Dendritic cell treated with granulocyte-macrophage colony-stimulating factor and Interleukin-4, amounts not matched to agents 40 ng/mL and 50 ng/mL, for 4 days (primary cell): ENCODE results near the gene IRF4.

Source experiments
- H3K27ac Mint-ChIP-seq: one replicate; pipeline ENCODE4 v1.8.0; 2022; ENCODE audit warnings: mild to moderate bottlenecking, mixed read lengths
- H3K27me3 Mint-ChIP-seq: one replicate; pipeline ENCODE4 v1.8.0; 2022; ENCODE audit warnings: mild to moderate bottlenecking, mixed read lengths
- H3K36me3 Mint-ChIP-seq: one replicate; pipeline ENCODE4 v1.8.0; 2022; ENCODE audit warnings: low read depth, mixed read lengths
- H3K4me1 Mint-ChIP-seq: one replicate; pipeline ENCODE4 v1.8.0; 2022; ENCODE audit warnings: low read depth, mixed read lengths
- H3K4me3 Mint-ChIP-seq: one replicate; pipeline ENCODE4 v1.8.0; 2022; ENCODE audit warnings: mild to moderate bottlenecking, moderate library complexity, mixed read lengths
- H3K9me3 Mint-ChIP-seq: one replicate; pipeline ENCODE4 v1.8.0; 2022; ENCODE audit warnings: mixed read lengths
- intact Hi-C: fragments of 100-400 bp; cut with micrococcal nuclease; formaldehyde crosslinking; loops from one replicate; pipeline ENCODE4 v1.15.0; 2022

Gene IRF4

DNA sequence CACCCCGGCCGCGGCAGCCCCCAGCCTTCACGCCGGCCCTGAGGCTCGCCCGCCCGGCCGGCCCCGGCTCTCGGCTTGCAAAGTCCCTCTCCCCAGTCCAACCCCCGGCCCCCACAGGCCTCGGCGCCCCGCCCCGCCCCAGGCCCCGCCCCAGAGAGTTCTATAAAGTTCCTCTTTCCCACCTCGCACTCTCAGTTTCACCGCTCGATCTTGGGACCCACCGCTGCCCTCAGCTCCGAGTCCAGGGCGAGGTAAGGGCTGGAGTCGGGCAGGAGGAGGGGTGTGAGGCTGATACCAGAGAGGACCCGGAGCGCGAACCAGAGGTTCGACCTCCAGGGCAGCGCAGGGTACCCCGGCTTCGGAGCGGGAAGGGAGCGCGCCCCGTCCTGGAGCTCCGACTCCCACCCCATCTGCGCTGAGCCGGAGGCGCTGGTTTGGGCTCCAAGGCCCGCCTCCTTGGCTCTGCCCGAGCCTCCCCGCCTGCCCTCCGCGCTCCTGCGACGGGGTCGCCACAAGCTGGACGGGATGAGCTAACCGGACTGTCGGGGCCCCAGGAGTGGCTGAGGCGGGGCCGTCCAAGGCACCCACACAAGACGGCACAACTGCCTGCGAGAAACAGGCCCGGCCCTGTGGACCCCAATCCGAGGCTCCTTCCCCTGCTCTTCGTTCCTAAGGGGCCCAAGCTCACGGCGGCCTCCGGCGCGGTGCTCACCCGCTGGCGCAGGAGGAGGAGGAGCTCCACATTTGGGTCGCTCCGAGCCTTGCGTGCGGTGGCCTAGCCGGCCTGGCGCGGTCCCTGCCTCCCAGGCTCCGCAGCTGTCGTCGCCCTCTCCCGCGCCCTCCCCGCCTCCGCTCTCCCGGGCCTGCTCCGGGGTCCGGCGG is at the start of gene IRF4:
IRF4 (plus strand) TSS at position 194 of the 882 bp plus-strand sequence. CDS start 1,401 bp downstream, outside the sequence.
- H3K4me3 Mint-ChIP-seq, result peak within 1 kb of the TSS; percentile 93
- peaks cover 52% of the 10 kb centered on the region for H3K4me1 Mint-ChIP-seq
- intact Hi-C loops, result loop anchor here (2.0 to 5.0 kb wide), 5 partner anchors 17 to 204 kb away; partner anchors contain the start of gene DUSP22
- peaks cover 48% of the 10 kb centered on the region for H3K27me3 Mint-ChIP-seq
- no peaks in the 10 kb centered on the region for H3K9me3 Mint-ChIP-seq
- peak within 1 kb of the TSS; percentile 83 for H3K27ac Mint-ChIP-seq
- H3K36me3 Mint-ChIP-seq, result peaks cover 55% of the 10 kb centered on the region

DNA sequence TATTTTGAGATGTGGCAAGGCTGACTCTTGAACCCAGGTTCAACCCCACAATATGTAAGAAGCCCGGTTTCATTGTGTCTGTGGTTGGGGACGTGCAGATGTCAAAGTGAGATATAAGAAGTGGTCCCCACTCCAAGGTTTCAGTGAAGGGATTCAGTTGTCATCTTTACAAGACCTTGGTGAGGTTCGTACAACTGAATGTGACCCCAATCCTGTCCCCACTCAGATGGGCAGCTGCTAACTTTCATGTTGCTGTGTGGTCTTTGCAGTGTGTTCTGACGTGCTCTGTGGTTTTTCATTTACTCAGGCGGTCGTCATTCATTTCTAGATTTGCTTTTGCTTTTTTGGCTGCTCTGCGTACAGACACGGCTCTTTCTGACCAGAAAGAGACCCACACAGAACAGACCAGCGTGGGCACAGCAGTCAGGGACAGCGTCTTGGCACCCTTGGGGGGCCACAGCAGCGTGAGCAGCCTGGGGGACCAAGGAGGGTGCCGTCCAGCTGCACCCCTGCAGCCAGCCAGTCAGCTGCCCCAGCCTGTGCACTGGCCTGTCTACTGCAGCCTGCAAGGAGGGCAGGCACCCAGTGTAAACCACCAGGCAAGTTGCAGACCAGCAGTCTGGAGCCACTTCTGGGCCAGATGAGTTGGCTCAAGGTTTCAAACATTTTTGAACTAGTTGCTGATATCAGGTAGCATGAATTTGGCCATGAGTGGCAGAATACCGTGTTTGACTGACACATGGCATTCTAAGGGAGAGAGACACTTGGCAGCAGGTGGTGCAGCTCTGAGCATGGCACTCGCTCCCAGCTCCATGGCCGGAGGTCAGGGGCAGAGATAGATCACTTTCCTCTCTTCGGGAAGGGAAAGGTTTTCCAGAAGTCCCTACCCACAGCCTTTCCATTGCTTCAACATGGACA is 49.4 kb upstream of the IRF4 start:
- Mint-ChIP-seq H3K27me3 (no peaks in the 10 kb centered on the region), H3K4me1 (peaks cover 90% of the 10 kb centered on the region), H3K4me3 (peak overlapping the region; percentile 4), H3K27ac (peak overlapping the region; percentile 97), H3K36me3 (peaks cover 67% of the 10 kb centered on the region), H3K9me3 (no peaks in the 10 kb centered on the region)
- intact Hi-C loops, result loop anchor here (1.0 to 2.0 kb wide), 2 partner anchors 17 to 50 kb away; partner anchors contain the start of gene DUSP22

DNA sequence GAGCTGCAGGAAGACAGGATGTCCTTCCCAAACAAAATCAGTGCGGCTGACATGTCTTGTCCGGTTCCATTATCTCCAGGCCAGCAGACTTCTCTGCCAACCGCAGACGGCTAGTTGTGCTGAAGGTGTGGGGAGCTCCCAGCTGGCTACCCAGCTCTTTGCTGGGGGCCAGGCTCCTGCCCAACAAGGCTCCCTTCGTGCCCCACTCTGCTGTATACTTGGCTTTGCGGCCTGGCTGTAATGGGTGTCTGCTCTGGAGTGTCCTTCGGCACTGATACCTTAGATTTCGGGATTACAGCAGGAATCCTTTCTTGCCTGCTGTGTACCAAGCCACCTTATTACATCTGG is 48.7 kb upstream of the IRF4 start:
- Mint-ChIP-seq H3K9me3 (no peaks in the 10 kb centered on the region), H3K36me3 (peaks cover 73% of the 10 kb centered on the region), H3K4me1 (peaks cover 84% of the 10 kb centered on the region), H3K27me3 (no peaks in the 10 kb centered on the region), H3K4me3 (no peak overlapping the region), H3K27ac (peak overlapping the region; percentile 97)
- intact Hi-C loops, result no loop called here

DNA sequence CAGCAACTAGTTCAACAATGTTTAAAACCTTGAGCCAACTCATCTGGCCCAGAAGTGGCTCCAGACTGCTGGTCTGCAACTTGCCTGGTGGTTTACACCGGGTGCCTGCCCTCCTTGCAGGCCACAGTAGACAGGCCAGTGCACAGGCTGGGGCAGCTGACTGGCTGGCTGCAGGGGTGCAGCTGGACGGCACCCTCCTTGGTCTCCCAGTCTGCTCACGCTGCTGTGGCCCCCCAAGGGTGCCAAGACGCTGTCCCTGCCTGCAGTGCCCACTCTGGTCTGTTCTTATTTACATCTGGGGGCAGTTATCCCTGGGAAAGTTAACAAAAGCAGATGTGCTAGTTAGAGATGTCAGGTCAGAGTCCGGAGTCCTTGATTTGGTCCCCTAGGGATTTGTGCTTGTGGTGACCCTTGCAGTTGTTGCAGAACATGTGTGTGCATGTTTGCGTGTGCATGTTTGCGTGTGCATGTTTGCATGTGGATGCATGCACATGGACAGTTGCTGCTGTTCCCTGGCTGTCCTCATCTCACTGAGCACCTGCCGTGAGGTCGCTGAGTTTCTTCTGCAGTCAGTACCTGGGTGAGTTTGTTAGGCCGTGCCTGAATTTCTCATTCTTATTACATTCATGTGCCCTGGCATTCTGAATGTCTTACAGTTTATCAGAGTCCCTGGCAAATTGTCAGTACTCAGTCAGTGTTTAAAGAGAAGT is 48.2 kb upstream of the IRF4 start:
- no peaks in the 10 kb centered on the region for H3K9me3 Mint-ChIP-seq
- intact Hi-C loops, result no loop called here
- H3K4me3 Mint-ChIP-seq, result no peak overlapping the region
- no peaks in the 10 kb centered on the region for H3K27me3 Mint-ChIP-seq
- H3K36me3 Mint-ChIP-seq, result peaks cover 79% of the 10 kb centered on the region
- H3K27ac Mint-ChIP-seq, result peak overlapping the region; percentile 30
- peaks cover 79% of the 10 kb centered on the region for H3K4me1 Mint-ChIP-seq

DNA sequence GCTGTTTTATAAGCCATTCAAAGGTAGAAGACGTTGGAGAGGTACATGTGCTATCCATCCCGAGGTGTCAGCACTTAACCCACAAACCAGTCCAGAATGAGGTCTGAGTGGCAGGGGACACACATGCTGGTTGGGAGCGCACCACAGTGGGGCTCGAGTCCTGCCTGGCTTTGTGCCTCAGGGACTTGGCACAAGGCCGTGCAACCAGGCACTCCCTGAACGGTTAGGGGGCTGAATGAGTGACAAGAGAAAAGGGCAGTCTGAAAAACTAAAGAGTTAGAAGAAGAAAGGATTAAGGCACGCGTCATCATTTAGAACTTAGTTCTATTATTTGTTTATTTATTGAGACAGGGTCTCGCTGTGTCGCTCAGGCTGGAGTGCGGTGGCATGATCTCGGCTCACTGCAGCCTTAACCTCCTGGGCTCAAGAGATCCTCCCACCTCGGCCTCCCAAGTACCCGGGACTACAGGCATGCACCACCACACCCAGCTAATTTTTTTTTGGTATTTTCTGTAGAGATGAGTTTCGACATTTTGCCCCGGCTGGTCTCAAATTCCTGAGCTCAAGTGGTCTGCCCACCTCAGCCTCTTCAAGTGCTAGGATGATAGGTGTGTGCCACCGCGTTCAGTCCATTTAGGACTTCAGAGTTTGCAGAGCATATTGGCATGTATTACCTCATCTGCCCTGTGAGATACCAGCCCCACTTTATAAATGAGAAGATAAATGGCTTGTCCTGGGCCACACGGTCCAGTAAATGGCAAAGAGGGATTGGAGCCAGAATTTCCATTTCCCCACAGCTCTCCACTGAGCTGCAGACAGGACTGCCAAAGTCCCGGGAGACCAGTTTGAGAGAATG is 47.4 kb upstream of the IRF4 start:
- intact Hi-C loops, result no loop called here
- H3K36me3 Mint-ChIP-seq, result peaks cover 87% of the 10 kb centered on the region
- H3K4me3 Mint-ChIP-seq, result no peak overlapping the region
- no peaks in the 10 kb centered on the region for H3K27me3 Mint-ChIP-seq
- H3K4me1 Mint-ChIP-seq, result peaks cover 79% of the 10 kb centered on the region
- H3K9me3 Mint-ChIP-seq, result no peaks in the 10 kb centered on the region
- H3K27ac Mint-ChIP-seq, result peak overlapping the region; percentile 30

DNA sequence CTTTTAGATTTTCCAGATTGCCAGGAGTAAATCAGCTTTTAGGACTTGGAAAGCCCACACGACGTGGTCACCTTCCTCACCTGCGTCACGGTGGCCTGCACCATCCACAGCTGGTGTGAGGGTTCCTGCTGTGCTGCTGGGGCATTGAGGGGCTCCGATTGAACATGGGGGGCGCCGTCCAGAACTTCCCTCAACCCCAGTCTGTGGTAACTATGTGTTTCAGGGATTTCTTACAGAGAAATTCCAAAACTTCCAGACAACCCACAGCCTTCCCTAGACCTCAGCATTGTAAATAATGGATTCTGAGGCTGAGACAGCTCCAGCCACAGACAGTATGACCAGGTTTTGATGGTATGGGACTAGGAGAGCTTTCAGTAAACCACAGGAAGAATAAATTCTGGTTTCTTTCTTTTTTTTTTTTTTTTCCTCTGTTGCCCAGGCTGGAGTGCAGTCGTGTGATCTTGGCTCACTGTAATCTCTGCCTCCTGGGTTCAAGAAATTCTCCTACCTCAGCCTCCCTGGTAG is 46.7 kb upstream of the IRF4 start:
- intact Hi-C loops, result no loop called here
- no peaks in the 10 kb centered on the region for H3K27me3 Mint-ChIP-seq
- H3K4me3 Mint-ChIP-seq, result no peak overlapping the region
- peaks cover 78% of the 10 kb centered on the region for H3K4me1 Mint-ChIP-seq
- H3K27ac Mint-ChIP-seq, result peak overlapping the region; percentile 30
- no peaks in the 10 kb centered on the region for H3K9me3 Mint-ChIP-seq
- peaks cover 89% of the 10 kb centered on the region for H3K36me3 Mint-ChIP-seq

DNA sequence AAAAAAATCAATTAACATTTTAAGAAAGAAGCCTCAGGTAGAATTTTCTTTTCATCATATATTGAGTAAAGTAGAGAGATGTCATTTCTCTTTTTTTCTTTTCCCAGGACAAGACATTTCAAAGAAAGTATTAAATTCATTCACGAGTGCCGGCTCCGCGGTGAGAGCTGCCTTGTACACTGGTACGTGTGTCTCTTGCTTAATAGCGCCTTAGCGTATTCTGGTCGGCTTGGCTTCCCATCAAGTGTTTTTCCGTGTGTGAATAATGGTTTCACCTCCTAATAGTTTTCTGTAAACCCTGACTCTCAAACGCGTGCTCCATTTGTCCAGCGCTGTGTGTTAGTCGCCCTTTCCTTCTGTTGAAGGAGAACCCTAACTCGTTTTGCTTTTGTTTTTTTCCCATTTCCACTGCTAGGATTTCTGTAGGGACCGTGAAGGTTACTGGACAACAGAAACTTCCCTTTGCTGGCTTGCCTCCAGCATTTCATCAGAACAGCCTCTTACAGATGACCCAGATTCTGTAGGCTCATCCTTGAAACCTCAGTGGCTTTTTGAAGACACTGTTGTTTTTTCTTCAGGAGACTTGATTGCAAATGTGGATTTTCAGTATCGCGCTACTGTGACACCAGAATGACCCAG is 45.7 kb upstream of the IRF4 start:
- Mint-ChIP-seq H3K27ac (no peak overlapping the region), H3K9me3 (no peaks in the 10 kb centered on the region), H3K4me3 (no peak overlapping the region), H3K36me3 (peaks cover 89% of the 10 kb centered on the region), H3K27me3 (no peaks in the 10 kb centered on the region), H3K4me1 (peaks cover 74% of the 10 kb centered on the region)
- intact Hi-C loops, result no loop called here

DNA sequence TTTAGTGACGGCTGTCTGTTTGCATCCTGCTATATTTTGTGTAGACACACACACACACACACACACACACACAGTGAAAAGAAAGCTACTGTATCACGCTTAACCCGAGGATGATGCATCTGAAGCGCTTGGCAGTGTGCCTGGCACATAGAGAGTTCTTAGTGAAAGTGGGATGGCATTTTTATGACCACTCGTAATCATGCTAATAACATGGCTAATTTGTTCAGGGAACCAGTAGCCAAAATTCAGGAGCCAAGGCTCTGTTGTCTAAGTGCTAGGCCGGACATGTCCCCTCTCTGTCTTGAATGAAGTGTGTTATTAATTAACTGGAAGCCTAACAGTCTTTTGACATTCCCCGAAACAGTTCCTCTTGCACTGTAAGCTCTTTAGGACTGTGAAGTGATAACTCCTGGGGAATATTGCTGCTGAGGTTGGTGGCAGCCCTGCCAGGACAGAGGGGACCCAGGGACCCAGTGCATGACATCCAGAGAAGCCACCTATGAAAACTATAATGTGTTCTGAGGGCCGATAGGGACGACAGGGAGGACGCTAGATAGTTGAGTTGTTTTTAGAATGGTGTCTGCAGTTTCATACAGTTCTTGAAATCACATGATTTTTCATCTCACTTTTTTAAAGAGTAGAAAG is 45.0 kb upstream of the IRF4 start:
- Mint-ChIP-seq H3K4me3 (no peak overlapping the region), H3K9me3 (no peaks in the 10 kb centered on the region), H3K36me3 (peaks cover 92% of the 10 kb centered on the region), H3K27ac (peak overlapping the region; percentile 4), H3K27me3 (no peaks in the 10 kb centered on the region), H3K4me1 (peaks cover 73% of the 10 kb centered on the region)
- intact Hi-C loops, result no loop called here

DNA sequence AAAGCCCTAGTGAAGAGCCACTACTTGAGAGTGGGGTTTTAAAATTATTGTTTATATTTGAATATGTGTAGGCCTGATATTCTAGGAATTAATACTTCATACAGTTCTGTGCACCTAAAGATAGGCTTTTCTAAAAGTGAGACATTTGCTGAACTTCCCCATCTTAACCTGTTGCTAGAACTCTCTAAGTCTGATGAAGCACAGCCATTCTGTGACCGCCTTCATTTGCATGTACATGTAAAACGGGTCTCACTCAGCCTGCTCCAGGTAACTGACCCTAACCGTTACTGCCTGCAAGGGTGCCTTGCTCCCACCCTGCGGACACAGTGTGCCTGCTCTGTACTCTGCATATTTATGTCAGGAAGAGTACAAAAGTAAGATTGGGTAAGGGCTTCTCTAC is 44.3 kb upstream of the IRF4 start:
- no peak overlapping the region for H3K4me3 Mint-ChIP-seq
- peaks cover 71% of the 10 kb centered on the region for H3K4me1 Mint-ChIP-seq
- no peaks in the 10 kb centered on the region for H3K27me3 Mint-ChIP-seq
- H3K27ac Mint-ChIP-seq, result no peak overlapping the region
- no peaks in the 10 kb centered on the region for H3K9me3 Mint-ChIP-seq
- intact Hi-C loops, result no loop called here
- peaks cover 92% of the 10 kb centered on the region for H3K36me3 Mint-ChIP-seq

DNA sequence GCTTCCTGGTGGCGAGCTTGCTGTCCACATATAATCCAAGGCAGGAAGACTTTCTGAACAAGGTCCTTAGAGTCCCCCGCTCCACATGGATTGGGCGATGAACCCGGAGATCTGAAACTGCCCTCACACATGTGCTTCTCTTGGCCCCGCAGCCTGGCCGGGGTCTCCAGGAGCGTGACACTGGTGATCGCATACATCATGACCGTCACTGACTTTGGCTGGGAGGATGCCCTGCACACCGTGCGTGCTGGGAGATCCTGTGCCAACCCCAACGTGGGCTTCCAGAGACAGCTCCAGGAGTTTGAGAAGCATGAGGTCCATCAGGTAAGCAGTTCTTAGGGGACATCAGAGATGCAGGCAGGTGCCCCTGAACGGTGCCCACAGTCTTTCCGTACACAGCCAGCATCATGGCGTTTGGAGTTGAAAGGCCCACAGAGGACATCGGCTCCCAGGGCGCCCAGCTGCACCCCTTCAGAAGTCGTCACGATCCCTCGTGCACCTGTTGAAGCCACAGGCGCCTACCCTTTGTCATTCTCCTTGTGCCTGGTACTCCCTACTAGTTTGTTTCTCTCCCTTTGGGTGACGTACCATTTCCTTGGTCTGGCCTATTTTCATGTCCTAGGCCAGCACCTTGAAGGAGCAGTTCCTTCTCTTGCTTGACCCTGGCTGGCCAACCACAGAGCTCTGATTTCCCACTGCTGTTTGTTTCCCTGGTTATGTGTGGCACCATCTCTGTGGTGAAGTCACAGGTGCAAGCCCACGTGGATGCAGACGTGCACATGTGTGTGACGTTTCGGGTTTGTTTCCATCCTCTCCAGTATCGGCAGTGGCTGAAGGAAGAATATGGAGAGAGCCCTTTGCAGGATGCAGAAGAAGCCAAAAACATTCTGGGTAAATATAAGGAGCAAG is 43.3 kb upstream of the IRF4 start:
- intact Hi-C loops, result no loop called here
- Mint-ChIP-seq H3K9me3 (no peaks in the 10 kb centered on the region), H3K4me3 (no peak overlapping the region), H3K36me3 (peaks cover 92% of the 10 kb centered on the region), H3K27ac (no peak overlapping the region), H3K4me1 (peaks cover 67% of the 10 kb centered on the region), H3K27me3 (no peaks in the 10 kb centered on the region)

DNA sequence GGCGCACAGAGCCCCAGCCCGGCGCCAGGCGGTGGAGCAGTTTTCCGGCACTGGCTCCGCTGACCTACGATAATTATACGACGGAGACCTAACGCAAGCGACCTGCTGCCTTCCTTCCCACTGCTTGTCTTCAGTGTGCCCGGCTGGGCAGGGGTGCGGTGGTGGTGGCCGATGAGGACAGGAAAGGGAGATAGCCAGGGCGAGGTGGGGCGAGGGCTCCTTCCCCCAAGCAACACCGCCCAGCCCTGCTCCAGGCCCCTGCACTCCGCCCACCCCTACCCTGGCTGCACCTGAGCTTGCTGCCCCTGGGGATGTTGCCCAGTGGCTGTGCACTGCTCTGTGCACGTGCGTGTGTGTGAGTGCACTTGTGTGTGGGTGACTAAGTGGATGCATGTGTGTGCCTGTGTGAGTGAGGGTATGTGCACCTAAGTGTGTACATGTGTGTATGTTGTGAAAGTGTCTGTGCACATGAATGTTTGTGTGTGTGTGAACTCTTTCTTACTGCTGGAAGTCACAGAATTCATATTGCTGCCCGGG is 42.6 kb upstream of the IRF4 start:
- Mint-ChIP-seq H3K36me3 (peaks cover 92% of the 10 kb centered on the region), H3K27me3 (no peaks in the 10 kb centered on the region), H3K4me1 (peaks cover 67% of the 10 kb centered on the region), H3K4me3 (no peak overlapping the region), H3K9me3 (no peaks in the 10 kb centered on the region), H3K27ac (no peak overlapping the region)
- intact Hi-C loops, result no loop called here
